Measurements from ENCODE around the gene STIP1.
"Not testable (repeated sequence)": the region's sequence is repeated elsewhere in the genome, so short reads cannot be mapped to it uniquely, and the experiment has no call there.

The STIP1 gene

GRCh38 chr11:64240435-64241240 is 54.7 kb downstream of the STIP1 start, which contains the start of gene FKBP2:
FKBP2 (plus strand) TSS chr11:64241095; CDS start chr11:64242388, 1,293 bp downstream.
- DNase-seq: peak; percentile 97

GRCh38 chr11:64241241-64241490 is 55.2 kb downstream of the STIP1 start:
- DNase-seq: no peak

GRCh38 chr11:64241491-64242374 is 55.8 kb downstream of the STIP1 start:
- peak; percentile 100 for DNase-seq

GRCh38 chr11:64243236-64243854 is 57.4 kb downstream of the STIP1 start:
- no peak for DNase-seq

- DNase-seq: no peak
These were observed 58.1 kb downstream of the STIP1 start for GRCh38 chr11:64244107-64244506.

GRCh38 chr11:64244966-64245365 is 59.0 kb downstream of the STIP1 start:
- DNase-seq: no peak

- DNase-seq: no peak
These were observed 59.4 kb downstream of the STIP1 start for GRCh38 chr11:64245401-64245796.

- peak; percentile 72 for DNase-seq
These were observed 60.0 kb downstream of the STIP1 start for GRCh38 chr11:64245797-64246620.

- not testable (repeated sequence) for DNase-seq
These were observed 60.6 kb downstream of the STIP1 start for GRCh38 chr11:64246621-64246870.

GRCh38 chr11:64246871-64247728 is 61.1 kb downstream of the STIP1 start, which contains the start of gene PPP1R14B:
PPP1R14B (minus strand) TSS chr11:64246943; CDS start chr11:64246673, 270 bp downstream.
- DNase-seq: peak; percentile 77

GRCh38 chr11:64247729-64248531 is 62.0 kb downstream of the STIP1 start:
- no peak for DNase-seq

- no peak for DNase-seq
These were observed 62.6 kb downstream of the STIP1 start for GRCh38 chr11:64248578-64248977.

- no peak for DNase-seq
These were observed 63.1 kb downstream of the STIP1 start for GRCh38 chr11:64249038-64249437.

GRCh38 chr11:64249563-64250414 is 63.8 kb downstream of the STIP1 start:
- DNase-seq: no peak

- no peak for DNase-seq
These were observed 64.5 kb downstream of the STIP1 start for GRCh38 chr11:64250415-64251015.

- peak; percentile 86 for DNase-seq
These were observed 65.2 kb downstream of the STIP1 start, which contains the start of gene PLCB3 for GRCh38 chr11:64251016-64251752. PLCB3 (plus strand) TSS chr11:64251530; CDS start chr11:64251650, 120 bp downstream.

- DNase-seq: no peak
These were observed 65.7 kb downstream of the STIP1 start for GRCh38 chr11:64251753-64252002.

GRCh38 chr11:64252003-64252872 is 66.3 kb downstream of the STIP1 start:
- DNase-seq: peak; percentile 43

Measured in activated T-cell treated with anti-CD3 and anti-CD28 coated beads, Interleukin-2, amount 50 U/mL, for 1 hour (primary cell).